ENCODE measurements around the gene TBX2.
"Not testable (repeated sequence)": the region's sequence is repeated elsewhere in the genome, so short reads cannot be mapped to it uniquely, and the experiment has no call there.

The TBX2 gene

GRCh38 chr17:61415374-61416210, 15.9 kb downstream of the TBX2 start:
- DNase-seq = no peak

GRCh38 chr17:61416211-61416539, 16.5 kb downstream of the TBX2 start:
- DNase-seq = no peak

DNA sequence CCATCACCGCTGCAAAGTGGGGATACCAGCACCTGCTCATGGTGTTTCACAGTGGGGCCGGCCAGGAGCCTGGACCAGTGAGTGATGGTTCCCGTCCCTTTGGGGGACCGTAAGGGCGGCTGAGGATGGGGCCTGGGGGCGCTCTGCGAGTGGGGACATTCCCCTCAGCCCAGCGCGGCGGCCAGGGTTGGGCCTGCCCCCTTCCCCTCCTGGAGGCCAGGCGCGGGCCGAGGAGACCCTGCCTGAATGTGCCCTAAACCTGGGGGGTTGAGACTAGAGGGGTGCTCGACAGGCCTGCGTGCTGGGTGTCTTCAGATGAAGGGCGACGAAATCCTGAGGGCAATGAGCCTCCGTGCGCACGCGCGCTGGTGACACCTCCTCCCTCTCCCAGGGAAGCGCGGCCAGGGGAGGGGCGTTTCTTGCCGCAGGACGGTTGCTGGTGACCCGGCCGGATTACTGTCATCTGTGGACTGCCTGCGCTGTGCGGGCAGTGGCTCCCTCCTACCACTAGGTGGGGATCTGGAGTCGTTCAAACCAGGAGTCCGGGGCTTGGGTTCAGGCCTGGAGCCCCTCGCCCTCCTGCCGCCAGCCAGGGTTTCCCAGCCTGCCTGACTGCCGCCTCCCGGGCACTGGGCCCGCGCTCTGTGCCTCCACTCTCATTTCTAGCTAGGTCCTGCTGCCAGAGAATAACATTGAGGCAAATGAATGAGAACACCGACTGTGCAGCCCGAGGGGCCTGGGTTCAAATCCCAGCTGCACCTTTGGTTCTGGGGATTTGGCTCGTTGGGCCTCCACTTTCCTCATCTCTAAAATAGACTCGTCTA, 17.1 kb downstream of the TBX2 start:
- peak; percentile 42 for DNase-seq

DNA sequence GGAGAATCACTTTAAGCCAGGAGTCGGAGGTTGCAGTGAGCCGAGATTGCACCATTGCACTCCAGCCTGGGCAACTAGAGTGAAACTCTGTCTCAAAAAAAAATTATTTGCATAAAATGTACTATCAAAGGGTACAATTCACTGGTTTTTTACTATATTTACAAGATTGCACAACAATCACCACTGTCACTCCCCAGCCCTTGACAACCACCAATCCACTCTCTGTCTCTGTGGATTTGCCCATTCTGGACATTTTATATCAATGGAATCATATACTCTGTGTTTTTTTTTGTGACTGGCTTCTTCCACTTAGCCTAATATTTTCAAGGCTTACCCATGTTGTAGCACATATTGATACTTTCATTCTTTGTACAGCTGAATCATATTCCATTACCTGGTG, 18.8 kb downstream of the TBX2 start:
- DNase-seq = no peak

GRCh38 chr17:61419496-61420046, 19.9 kb downstream of the TBX2 start:
- DNase-seq = no peak

GRCh38 chr17:61420052-61420451, 20.4 kb downstream of the TBX2 start:
- no peak for DNase-seq

DNA sequence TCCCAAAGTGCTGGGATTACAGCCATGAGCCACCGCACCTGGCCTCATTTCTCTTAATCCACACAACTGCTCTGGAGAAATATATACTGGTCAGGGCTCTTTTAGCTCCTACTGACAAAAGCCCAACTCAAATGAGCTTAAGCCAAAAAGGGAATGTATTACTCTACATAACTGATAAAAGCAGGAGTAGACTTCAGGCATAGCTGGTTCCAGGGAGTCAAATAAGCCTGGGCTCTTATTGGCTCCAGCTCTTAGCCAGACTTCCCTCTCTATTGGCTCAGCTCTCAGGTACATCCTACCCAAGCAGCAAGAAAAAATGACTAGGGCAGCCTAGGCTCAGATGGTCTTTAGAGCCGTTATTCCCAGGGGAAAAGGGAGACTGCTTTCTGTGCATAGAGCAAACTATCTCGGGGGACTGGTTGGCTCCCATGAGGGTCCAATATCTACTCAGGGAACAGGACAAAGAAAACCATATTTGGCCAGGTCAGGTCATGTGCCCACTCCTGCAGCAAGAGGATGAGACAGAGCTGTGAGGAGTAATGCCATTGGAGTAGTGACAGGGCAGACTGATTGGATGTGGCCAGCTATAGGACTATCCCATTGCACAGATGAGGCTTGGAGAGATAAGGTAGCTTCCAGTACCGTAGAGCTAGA, 21.2 kb downstream of the TBX2 start:
- DNase-seq = no peak

DNA sequence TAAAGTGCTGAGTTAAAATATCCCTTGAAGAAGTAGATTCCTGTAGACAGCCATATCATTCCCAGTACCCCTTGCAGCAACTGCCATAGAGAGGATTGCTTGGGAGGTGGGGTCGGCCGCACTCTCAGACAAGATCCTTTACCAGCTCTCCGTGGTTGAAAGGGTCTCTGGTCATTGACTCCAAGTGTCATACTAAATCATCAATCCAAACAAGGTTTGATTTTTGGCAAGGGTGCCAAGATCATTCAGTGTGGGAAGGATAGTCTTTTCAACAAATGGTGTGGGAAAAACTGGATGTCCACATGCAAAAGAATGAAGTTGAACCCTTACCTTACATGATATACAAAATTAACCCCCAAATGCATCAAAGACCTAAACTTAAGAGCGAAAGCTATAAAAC, 21.8 kb downstream of the TBX2 start:
- no peak for DNase-seq

DNA sequence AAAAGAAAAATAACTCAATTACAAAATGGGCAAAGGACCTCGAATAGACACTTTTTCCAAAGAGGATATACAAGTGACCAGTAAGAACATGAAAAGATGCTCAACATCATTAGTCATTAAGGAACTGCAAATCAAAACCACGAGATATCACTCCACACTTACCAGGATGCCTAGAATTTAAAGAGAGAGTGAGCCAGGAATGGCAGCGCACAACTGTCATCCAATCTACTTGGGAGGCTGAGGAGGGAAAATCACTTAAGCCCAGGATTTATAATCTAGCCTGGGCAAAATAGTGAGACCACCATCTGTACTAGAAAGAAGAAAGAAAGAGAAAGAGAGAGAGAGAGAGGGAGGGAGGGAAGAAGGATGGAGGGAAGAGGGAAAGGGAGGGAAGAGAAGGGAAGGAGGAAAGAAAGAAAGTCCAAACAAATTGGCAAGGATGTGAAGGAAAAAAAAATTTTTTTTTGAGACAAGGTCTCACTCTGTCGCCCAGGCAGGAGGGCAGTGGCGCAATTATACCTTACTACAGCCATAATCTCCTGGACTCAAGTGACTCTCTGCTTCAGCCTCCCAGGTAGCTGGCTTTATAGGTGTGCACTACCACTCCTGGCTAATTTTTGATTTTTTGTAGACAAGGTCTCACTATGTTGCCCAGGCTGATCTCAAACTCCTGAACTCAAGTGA, 22.6 kb downstream of the TBX2 start:
- no peak for DNase-seq

DNA sequence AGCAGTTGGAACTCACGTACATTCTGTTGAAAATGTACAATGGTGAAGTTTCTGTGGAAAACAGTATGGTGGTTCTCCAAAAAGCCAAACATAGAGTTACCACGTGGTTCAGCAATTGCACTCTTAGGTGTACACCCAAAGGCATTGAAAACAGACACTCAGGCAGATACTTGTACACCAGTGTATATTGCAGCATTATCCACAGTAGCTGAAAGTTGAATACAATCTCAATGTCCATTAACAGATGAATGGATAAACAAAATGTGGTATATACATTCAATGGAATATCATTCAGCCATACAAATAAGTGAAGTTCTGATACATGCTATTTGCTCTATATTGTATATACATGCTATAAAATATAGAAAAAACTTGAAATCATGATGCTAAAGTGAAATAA, 23.2 kb downstream of the TBX2 start:
- DNase-seq = no peak

DNA sequence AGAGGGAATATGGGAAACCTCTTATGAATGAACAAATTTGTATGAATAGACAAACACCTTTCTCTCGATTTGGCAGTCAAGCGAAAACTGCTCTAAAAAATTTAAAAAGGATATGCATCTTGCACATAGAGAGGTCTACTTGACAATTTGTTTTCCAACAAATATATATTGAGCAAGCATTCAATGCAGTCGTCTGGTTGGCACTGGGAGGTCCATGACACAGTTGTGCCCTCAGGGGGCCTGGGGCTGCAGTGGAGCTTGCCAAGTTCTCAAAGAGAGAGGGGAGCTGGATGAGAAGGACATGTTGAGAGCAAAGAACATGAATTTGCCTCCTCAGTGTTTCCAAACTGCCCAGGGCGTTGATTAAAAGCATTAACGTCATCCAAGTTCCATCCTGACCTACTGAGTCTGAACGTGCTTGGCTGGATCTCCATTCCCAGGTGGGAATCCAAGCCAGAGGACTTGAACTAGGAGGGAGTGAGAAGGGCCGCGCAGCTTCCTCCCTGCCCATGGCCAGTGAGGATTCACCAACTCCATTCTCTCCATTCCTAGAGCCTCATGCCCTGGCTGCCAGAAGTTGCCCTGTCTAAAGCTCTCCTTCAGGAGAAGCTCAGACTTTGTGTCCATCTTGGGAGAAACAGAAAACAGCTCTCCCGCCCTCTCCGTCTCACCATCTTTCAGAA, 24.5 kb downstream of the TBX2 start:
- DNase-seq = no peak

DNA sequence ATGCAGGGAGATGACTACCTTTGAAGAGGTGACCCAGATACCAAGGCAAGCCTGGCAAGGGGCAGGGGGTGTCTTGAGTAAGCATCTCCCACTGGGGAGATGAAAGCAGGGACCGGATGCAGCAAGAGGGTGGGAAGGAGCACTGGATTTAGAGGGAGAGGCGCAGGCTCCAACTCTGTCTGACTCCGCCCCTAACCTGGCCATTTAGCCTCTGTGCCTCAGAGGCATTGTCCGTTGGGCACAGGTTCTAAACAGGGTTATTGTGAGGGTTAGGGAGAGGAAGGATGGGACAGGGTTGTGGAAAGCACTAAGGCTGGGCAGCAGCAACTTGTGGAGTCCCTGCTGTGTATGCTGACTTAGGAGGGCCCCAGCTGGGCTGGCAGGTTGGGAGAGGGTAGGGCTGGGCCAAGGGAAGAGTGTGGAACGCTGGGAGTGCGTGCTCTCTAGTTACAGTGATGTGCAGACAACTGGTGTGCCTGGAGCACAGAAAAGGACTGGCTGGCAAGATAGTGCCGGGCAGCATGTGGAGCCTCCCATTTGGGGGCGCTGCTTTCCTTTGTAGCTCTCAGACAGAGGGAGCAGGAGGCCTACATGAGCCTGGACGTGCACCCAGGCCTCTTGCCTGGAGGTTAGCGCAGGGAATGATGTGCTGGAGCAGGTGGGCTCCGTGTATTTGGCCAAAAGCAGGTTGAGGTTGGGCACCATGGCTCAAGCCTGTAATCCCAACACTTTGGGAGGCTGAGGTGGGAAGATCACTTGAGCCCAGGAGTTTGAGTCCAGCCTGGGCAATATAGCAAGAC, 26.2 kb downstream of the TBX2 start:
- DNase-seq = no peak

- DNase-seq = no peak
Observed at GRCh38 chr17:61426482-61427304, 27.1 kb downstream of the TBX2 start.

- DNase-seq = no peak
Observed at GRCh38 chr17:61427567-61427966, 27.9 kb downstream of the TBX2 start.

DNA sequence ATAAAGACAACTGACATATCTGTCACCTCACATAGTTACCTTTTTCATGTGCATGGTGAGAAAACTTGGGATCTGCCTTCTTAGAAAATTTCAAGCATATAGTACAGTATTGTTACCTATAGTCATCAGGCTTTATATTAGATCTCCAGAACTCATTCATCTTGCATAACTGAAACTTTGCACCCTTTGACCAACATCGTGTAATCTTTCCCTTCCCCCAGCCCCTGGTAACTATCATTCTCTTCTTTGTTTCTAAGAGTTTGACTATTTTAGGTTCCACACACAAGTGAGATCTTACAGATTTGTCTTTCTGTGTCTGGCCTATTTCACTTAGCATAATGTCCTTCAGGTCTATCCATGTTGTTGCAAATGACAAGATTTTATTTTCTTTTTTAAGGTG, 29.6 kb downstream of the TBX2 start:
- no peak for DNase-seq

DNA sequence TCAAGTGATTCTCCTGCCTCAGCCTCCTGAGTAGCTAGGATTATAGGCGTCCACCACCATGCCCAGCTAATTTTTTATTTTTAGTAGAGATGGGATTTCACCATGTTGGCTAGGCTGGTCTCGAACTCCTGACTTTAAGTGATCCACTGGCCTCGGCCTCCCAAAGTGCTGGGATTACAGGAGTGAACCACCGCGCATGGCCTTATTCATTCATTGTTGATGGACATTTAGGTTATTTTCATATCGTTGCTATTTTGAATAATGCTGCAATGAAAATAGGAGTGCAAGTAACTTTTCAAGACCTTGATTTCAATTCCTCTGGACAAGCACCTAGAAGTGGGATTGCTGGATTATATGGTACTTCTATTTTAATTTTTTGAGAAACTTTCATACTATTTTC, 30.2 kb downstream of the TBX2 start:
- DNase-seq = not testable (repeated sequence)

- DNase-seq = no peak
Observed at GRCh38 chr17:61431594-61432311, 32.1 kb downstream of the TBX2 start.

GRCh38 chr17:61436273-61436672, 36.6 kb downstream of the TBX2 start:
- no peak for DNase-seq

GRCh38 chr17:61436995-61437704, 37.5 kb downstream of the TBX2 start:
- no peak for DNase-seq
